Measurements from ENCODE around the gene HOXC4.

DNA sequence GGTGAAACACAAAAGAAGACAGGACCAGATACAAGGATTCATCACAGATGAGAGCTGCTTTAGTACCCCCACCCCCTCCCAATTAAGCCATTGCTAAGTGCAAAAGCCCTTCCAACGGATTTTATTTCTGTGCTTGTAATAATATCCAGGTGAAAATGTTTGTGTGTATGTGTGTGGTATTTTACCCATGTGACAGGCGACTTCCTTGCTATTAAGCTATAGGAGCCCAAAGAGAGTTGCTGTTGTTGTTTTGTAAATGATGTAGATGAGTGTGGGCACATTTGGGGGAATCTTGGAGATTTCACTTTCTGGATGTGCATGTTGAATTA lies 3.2 kb upstream of the HOXC4 start:
- TF ChIP-seq, protein P1, sequence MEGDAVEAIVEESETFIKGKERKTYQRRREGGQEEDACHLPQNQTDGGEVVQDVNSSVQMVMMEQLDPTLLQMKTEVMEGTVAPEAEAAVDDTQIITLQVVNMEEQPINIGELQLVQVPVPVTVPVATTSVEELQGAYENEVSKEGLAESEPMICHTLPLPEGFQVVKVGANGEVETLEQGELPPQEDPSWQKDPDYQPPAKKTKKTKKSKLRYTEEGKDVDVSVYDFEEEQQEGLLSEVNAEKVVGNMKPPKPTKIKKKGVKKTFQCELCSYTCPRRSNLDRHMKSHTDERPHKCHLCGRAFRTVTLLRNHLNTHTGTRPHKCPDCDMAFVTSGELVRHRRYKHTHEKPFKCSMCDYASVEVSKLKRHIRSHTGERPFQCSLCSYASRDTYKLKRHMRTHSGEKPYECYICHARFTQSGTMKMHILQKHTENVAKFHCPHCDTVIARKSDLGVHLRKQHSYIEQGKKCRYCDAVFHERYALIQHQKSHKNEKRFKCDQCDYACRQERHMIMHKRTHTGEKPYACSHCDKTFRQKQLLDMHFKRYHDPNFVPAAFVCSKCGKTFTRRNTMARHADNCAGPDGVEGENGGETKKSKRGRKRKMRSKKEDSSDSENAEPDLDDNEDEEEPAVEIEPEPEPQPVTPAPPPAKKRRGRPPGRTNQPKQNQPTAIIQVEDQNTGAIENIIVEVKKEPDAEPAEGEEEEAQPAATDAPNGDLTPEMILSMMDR (IDR thresholded peaks at IDR 0.05), result no peak
- TF ChIP-seq POLR2A (IDR thresholded peaks at IDR 0.05), result no peak
